Pancreas (tissue), 10 donors: ENCODE results near the gene RERE. TPM values are rescaled to one million over a fixed set of nuclear protein-coding genes. Genes with fewer than 3 reads are reported as not detected.

ENCODE experiments used
- ATAC-seq, 4 donors: fragments of 200-7000 bp; cut with Tn5 transposase; one replicate each; pipeline versions ENCODE4 v1.8.0 to v1.9.1; 2020; ENCODE audit warnings: mild to moderate bottlenecking in 4 of 4, moderate library complexity in 4 of 4
- DNase-seq, 6 donors: peaks; one replicate each; pipeline ENCODE4 v3.0.0-alpha.2; 2020
- FAIRE-seq: peaks from 2 replicates; lab custom pipeline; 2012; peaks lifted over from hg19 to GRCh38; lab: Jason Lieb, UNC
- H3K27ac ChIP-seq, 4 donors: fragments of 200-600 bp; sonication (generic); 1 replicate in 3 of 4; 2 replicates in 1 of 4; pipeline versions ENCODE4 v1.5.0 to v1.8.0; 2020
- H3K27me3 ChIP-seq, 4 donors: fragments of 200-600 bp; one replicate each; pipeline ENCODE4 v1.8.0; 2021
- H3K36me3 ChIP-seq, 3 donors: fragments of 200-600 bp; sonication (generic) in 1 of 3; one replicate each; pipeline versions ENCODE4 v1.5.0 to v1.8.0; 2020 to 2021
- H3K4me1 ChIP-seq, 3 donors: fragments of 200-600 bp; one replicate each; pipeline ENCODE4 v1.8.0; 2021
- H3K4me3 ChIP-seq, 4 donors: fragments of 200-600 bp; sonication (generic) in 2 of 4; one replicate each; pipeline versions ENCODE4 v1.5.0 to v1.8.0; 2020 to 2021
- H3K9me3 ChIP-seq, 4 donors: fragments of 200-600 bp; one replicate each; pipeline ENCODE4 v1.8.0; 2021
- WGBS, 2 donors: extraction: QIAGEN DNeasy Blood & Tissue Kit; methylation state at CpG; one replicate each; pipeline ENCODE4 v1.1.7; 2013; 5-methylcytosine and 5-hydroxymethylcytosine counted together
- intact Hi-C, 3 donors: fragments of 100-400 bp; cut with DNase I; formaldehyde crosslinking; loops; one replicate each; pipeline versions ENCODE4 v1.11.1 to v1.14.2; 2022
- polyA plus RNA-seq, 2 donors: library from polyadenylated mRNA; stranded (reverse); fragments of 200-250 nt; gene quantifications; one replicate each; pipeline ENCODE4 v1.2.3, GENCODE V29; 2013
- total RNA-seq, 6 donors: library from RNA; stranded (reverse); fragmentation: NEBNext Ultra II Directional in 4 of 6; extraction: Animal tissue kit (Norgen Biotek cat#: 25700) in 4 of 6; gene quantifications; one replicate each; pipeline versions ENCODE4 v1.2.1 to v1.2.4, GENCODE V29; 2021 to 2023
- TF ChIP-seq, protein P1 (sequence below), 4 donors: fragments of 200-600 bp; sonication (generic) in 3 of 4; IDR thresholded peaks; one replicate each; pipeline versions ENCODE4 v1.5.0 to v1.8.0; 2021; ENCODE audit warnings: antibody characterized with exemption in 4 of 4
- donor health status: healthy with polysubstance abuse.
- donor health status: DM: no; HTN: no; CAD: no; lungs with moderate emphysema.
- donor health status: DM: no; HTN: no; CAD: no.
- donor health status: control.
- donor health status: control.
- donor health status: Bipolar disorder and iron deficiency.
- donor health status: DM: yes; HTN: yes; CAD: no.
- donor health status: DM: no; HTN: no; CAD: no.
- donor health status: DM: no; HTN: no; CAD: no.
- donor health status: DM: yes; HTN: yes; CAD: no.

The RERE gene
- total and polyA plus RNA-seq, 8 donors = 27.0 to 76.7 (median 50.7) TPM

GRCh38 chr1:8356256-8357209 lies 460.9 kb downstream of the RERE start:
- Histone ChIP-seq H3K4me1 (no peaks in the 10 kb centered on the region), H3K36me3 (peaks cover 4 to 76% (median 38%) of the 10 kb centered on the region in 3 donors), H3K9me3 (no peaks in the 10 kb centered on the region), H3K27me3 (no peaks in the 10 kb centered on the region), H3K4me3 (no peak overlapping the region), H3K27ac (no peak overlapping the region)
- peak in 1 of 6 donors; percentile 64 for DNase-seq
- ATAC-seq = no peak
- 91% methylated on average over 27 of the region's 27 CpGs for WGBS, 2 donors
- FAIRE-seq = no peak
- TF ChIP-seq, protein P1, sequence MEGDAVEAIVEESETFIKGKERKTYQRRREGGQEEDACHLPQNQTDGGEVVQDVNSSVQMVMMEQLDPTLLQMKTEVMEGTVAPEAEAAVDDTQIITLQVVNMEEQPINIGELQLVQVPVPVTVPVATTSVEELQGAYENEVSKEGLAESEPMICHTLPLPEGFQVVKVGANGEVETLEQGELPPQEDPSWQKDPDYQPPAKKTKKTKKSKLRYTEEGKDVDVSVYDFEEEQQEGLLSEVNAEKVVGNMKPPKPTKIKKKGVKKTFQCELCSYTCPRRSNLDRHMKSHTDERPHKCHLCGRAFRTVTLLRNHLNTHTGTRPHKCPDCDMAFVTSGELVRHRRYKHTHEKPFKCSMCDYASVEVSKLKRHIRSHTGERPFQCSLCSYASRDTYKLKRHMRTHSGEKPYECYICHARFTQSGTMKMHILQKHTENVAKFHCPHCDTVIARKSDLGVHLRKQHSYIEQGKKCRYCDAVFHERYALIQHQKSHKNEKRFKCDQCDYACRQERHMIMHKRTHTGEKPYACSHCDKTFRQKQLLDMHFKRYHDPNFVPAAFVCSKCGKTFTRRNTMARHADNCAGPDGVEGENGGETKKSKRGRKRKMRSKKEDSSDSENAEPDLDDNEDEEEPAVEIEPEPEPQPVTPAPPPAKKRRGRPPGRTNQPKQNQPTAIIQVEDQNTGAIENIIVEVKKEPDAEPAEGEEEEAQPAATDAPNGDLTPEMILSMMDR (IDR thresholded peaks at IDR 0.05) = no peak
- intact Hi-C loops = no loop called here

DNA sequence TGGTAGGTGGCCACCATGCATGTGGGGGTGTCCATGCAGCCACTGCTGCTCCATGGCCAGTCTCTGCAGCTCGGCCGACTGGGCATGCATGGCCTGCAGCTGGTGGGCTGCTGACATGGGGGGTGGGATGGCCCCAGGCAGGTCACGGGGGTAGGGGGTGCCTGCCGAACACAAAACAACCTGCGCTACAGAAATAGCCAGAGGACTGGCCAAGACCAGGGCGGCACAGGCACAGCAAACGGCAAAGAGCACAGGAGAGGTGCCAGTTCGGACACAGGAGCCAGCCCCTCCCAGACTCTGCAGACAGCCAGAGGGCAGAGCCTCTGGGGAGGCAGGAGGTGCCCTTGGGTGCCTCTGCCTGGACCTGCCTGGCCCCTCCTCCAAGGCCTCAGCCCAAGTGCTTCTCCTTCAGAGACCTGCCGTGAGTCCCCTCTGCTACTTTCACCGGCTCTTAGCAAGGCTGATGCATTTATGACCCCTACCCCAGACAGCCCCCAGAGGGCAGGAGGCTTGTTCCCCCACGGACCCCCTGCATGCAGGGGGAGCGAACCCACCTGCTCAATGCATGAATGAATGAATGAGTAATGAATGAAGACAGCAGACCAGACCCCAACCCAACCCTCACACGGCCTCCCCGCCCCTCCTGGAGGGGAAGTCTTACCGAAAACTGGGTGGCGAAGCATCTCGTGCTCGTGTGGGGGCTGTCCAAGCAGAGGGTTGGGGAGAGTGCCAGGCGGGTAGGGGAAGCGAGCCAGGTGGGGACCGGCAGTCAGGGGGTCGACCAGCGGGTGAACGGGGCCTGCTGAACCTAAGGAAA lies 461.8 kb downstream of the RERE start:
- H3K9me3 ChIP-seq = no peaks in the 10 kb centered on the region
- no peak overlapping the region for H3K4me3 ChIP-seq
- DNase-seq (peak in 1 of 6 donors; percentile 70), ATAC-seq (no peak), FAIRE-seq (no peak)
- H3K36me3 ChIP-seq = peaks cover 0 to 67% (median 32%) of the 10 kb centered on the region in 3 donors
- no peak overlapping the region for H3K27ac ChIP-seq
- no peaks in the 10 kb centered on the region for H3K27me3 ChIP-seq
- WGBS, 2 donors = 89 to 92% methylated on average over 24 of the region's 24 CpGs
- TF ChIP-seq, protein P1 (IDR thresholded peaks at IDR 0.05) = no peak
- intact Hi-C loops = no loop called here
- H3K4me1 ChIP-seq = no peaks in the 10 kb centered on the region

DNA sequence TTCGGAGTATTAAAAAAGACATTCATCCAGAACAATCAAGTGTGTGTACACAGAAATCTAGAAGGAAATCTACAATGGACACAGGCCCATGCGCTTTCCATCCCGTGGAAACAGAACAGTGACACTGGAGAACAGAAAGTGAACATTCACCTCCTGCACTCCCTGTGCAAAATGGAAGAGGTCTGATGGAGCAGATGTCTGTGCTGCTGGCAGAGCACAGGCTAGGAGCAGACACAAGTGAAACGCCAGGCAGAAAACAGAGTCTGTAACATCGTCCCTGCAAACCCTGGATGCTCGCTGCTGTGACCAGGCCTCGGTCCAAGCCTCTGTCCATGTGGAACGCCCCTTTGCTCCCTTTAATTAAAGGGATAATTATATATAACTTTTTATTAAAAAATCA lies 463.4 kb downstream of the RERE start:
- Histone ChIP-seq H3K9me3 (no peaks in the 10 kb centered on the region), H3K27me3 (no peaks in the 10 kb centered on the region), H3K4me3 (no peak overlapping the region), H3K4me1 (no peaks in the 10 kb centered on the region), H3K36me3 (peaks cover 0 to 56% (median 30%) of the 10 kb centered on the region in 3 donors), H3K27ac (no peak overlapping the region)
- WGBS, 2 donors = 85% methylated on average over 8 of the region's 8 CpGs
- FAIRE-seq (no peak), DNase-seq (no peak), ATAC-seq (no peak)
- intact Hi-C loops = loop anchor here in 1 of 3 donors (5.0 kb wide), 1 partner anchor 372 kb away; no protein-coding TSS in a partner anchor
- TF ChIP-seq, protein P1 (IDR thresholded peaks at IDR 0.05) = no peak

GRCh38 chr1:8352886-8353785 lies 464.3 kb downstream of the RERE start:
- Histone ChIP-seq H3K36me3 (peaks cover 0 to 47% (median 21%) of the 10 kb centered on the region in 3 donors), H3K9me3 (no peaks in the 10 kb centered on the region), H3K27me3 (no peaks in the 10 kb centered on the region), H3K4me1 (no peaks in the 10 kb centered on the region), H3K27ac (no peak overlapping the region), H3K4me3 (no peak overlapping the region)
- FAIRE-seq (no peak), DNase-seq (no peak), ATAC-seq (no peak)
- 76 to 80% methylated on average over 21 of the region's 21 CpGs for WGBS, 2 donors
- intact Hi-C loops = loop anchor here in 1 of 3 donors (5.0 kb wide), 1 partner anchor 371 kb away; no protein-coding TSS in a partner anchor
- TF ChIP-seq, protein P1 (IDR thresholded peaks at IDR 0.05) = no peak
